Measurements from ENCODE around the gene NAA10. TPM values are rescaled to one million over a fixed set of nuclear protein-coding genes. Genes with fewer than 3 reads are reported as not detected.
A peak's percentile ranks its signal among the peaks of the same experiment; 100 is the strongest.
"Not testable (repeated sequence)": the region's sequence is repeated elsewhere in the genome, so short reads cannot be mapped to it uniquely, and the experiment has no call there.

NAA10 gene
- 21.6 TPM for total RNA-seq

- DNase-seq (ENCODE audit: low spot score in 2 of 2), result peak; percentile 91 to 93
- no peak for FAIRE-seq
These were observed at the start of gene NAA10 for GRCh38 chrX:153934762-153935325. TSS of gene NAA10 (minus strand) at chrX:153935037. CDS start at chrX:153934904, 133 bp downstream.

- FAIRE-seq (no peak), DNase-seq (ENCODE audit: low spot score in 2 of 2) (no peak)
These were observed 48.5 kb upstream of the NAA10 start for GRCh38 chrX:153983321-153983801.

DNA sequence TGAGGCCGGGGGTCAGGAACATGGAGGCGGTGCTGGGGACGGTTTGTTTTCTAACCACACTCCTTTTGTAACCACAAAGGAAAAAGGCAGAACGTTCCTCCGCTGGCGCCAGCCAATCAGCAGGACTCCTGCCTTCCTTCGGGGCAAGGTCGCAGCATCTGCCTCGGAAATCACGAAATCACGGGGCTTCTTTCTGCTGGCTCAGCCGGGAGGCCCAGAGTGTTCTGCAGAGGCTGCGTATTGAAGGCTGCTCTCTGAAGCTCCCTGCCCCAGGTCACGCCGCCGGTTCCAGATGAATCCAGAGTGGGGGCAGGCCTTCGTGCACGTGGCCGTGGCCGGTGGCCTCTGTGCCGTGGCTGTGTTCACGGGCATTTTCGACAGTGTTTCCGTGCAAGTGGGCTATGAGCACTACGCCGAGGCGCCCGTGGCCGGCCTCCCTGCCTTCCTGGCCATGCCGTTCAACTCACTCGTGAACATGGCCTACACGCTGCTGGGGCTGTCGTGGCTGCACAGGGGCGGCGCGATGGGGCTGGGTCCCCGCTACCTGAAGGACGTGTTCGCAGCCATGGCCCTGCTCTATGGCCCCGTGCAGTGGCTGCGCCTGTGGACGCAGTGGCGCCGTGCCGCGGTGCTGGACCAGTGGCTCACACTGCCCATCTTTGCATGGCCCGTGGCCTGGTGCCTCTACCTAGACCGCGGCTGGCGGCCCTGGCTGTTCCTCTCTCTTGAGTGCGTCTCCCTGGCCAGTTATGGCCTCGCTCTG is 47.1 kb upstream of the NAA10 start:
- DNase-seq (ENCODE audit: low spot score in 2 of 2), result no peak
- no peak for FAIRE-seq

DNA sequence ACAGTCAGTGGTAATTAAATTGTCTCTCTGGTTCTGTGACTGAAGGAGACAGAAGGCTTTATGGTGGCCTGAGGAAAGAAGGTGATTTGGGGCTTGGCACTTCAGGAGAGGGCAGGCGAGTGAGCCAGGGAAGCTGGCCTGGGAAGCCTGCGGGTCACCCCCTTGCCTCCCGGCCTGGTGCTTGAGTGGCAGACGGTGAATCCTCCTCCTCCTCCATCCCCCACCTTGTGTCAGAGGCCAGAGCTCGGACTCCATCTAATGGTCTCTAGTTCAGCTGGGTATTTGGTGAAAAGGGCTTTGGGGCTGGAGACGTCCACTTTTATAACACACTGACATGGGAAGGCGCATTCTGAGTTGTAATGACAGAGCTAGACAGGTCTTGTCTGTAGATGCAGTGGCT is 46.4 kb upstream of the NAA10 start:
- no peak for FAIRE-seq
- no peak for DNase-seq (ENCODE audit: low spot score in 2 of 2)

GRCh38 chrX:153980394-153980793 is 45.6 kb upstream of the NAA10 start:
- not testable (repeated sequence) for FAIRE-seq; DNase-seq (ENCODE audit: low spot score in 2 of 2)

- DNase-seq (ENCODE audit: low spot score in 2 of 2), result no peak
- no peak for FAIRE-seq
These were observed 40.0 kb upstream of the NAA10 start for GRCh38 chrX:153974726-153975286.

GRCh38 chrX:153974003-153974725 is 39.3 kb upstream of the NAA10 start:
- FAIRE-seq (no peak), DNase-seq (ENCODE audit: low spot score in 2 of 2) (no peak)

DNA sequence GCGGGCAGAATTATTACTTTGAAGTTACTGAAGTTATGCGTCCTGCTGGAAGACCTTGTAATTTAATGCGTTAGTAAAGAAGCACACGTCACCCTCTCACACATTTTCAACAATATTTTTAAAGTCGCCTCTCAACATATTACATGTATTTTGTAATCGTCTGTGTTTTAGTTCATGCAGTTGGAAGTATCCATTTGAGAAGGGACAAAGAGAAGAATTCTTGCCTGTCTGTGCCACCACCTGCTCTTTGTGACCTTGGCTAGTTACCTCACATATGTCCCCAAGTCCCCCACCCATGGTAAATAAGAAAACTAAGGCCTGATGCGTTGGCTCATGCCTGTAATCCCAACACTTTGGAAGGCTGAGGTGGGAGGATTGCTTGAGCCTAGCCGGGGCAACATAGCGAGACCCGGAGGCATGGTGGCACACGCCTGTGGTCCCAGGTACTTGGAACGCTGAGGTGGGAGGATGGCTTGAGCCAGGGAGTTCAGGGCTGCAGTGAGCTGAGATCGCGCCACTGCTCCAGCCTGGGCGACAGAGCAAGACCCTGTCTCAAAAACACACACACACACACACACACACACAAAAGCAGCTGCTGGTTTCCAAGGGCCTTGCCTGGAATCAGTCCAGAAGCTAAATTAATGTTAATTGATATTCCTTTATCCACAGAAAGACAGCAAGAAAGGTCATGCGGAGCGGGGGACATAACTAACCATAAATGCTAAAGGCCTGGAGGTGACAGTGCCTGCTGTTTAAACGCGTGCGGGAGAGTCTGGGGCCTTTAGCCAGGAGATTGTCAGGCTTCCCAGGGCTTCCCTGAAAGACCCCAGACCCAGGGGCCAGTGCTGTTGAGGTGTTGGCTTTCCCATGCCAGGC is 38.5 kb upstream of the NAA10 start:
- DNase-seq (ENCODE audit: low spot score in 2 of 2), result no peak
- FAIRE-seq, result no peak

GRCh38 chrX:153972368-153973126 is 37.7 kb upstream of the NAA10 start, which contains the start of gene TMEM187:
TSS of gene TMEM187 (plus strand) at chrX:153972754. CDS start at chrX:153982063, 9,309 bp downstream.
- FAIRE-seq (no peak), DNase-seq (ENCODE audit: low spot score in 2 of 2) (peak; percentile 86 to 96)

DNA sequence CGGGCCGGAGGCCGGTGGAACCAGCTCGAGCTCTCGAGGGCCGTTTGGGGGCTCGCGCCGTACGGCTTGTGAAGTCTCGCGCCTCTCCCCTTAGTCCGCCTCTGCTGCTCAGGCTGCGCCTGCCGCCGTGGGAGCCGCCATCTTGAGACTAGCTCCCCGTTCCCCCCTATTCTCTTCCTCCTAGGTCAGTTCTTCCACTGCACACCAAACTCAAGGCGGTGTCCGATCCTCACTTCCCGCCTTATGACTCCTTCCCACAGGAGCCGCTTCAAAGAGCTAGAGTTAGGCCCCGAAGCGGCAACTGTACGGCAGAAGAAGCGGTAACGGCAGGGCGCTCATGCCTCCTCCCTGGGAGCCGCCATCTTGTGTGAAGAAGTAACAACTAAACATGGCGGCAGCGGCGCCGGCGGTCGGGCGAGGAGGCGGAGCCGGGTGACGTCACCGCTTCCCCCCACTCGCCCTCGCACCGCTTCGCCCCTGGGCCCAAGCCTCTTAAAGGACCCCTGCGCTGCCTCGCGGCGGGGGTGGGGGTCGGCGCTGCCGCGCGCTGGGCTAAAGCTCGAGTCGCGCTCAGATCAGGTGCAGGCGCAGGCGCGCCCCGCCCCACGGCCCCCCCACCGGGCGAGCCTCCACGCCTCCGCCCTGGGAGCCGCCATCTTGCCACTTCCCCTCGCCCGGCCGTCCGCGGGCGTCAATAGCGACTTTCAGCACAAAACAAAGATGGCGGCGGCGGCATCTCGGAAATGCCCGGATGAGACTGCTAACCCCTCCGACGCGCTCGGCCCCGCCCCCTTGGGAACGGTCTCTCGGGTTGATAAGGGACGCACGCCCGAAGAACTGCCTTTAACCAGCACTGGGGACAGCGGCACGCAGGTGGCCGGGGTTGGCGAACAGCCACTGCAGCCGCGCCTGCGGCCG is 36.9 kb upstream of the NAA10 start, which contains the start of gene HCFC1:
TSS of gene HCFC1 (minus strand) at position 369 of the 918 bp plus-strand sequence. CDS start 978 bp downstream, outside the sequence.
- no peak for FAIRE-seq
- peak; percentile 60 to 87 for DNase-seq (ENCODE audit: low spot score in 2 of 2)

DNA sequence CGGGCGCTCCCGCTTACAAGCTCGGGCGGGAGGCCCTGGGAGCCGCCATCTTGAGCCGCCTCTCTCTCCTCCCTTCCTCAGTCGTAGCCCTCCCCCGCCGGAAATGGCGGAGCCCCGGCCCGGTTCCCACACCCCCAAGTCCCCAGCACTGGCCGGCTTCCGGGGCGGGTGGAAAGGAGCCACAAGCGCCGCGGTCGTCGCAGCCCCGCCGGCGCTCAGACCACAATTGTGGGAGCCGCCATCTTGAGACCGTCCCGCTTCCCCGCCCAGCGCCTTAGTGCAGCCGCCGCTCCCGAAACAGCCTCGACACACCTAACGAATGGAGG is 36.2 kb upstream of the NAA10 start:
- peak; percentile 71 to 90 for DNase-seq (ENCODE audit: low spot score in 2 of 2)
- no peak for FAIRE-seq

GRCh38 chrX:153970357-153971123 is 35.7 kb upstream of the NAA10 start:
- no peak for FAIRE-seq

DNA sequence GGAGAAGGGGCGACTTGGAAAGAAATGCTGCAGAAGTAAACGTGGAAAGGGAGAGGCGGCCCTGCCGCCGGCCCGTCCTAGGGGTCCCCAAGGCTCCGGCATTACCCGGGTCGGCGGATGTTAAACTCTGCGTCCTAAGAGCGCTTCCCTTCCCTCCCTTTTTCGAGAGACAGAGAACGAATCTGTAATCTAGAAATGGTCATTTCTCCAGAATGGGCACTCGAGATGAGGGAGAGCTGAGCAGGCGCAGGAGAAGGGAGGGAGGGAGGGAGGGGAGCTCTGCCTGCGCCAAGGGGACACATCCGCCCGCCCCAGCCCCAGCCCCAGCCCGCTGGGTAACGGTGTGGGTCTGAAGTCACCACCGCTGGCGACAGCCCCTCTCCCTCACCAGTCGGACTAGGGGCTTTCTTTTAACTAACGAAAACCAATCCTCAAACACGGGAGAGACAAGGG is 35.1 kb upstream of the NAA10 start:
- DNase-seq (ENCODE audit: low spot score in 2 of 2) (no peak), FAIRE-seq (no peak)

More at GRCh38 chrX:153970357-153971123, 35.7 kb upstream of the NAA10 start:
- peak in 1 of 2 donors; percentile 69 for DNase-seq (ENCODE audit: low spot score in 2 of 2)

- no peak for FAIRE-seq
- DNase-seq (ENCODE audit: low spot score in 2 of 2), result no peak
These were observed 34.5 kb upstream of the NAA10 start for GRCh38 chrX:153969125-153969903.

DNA sequence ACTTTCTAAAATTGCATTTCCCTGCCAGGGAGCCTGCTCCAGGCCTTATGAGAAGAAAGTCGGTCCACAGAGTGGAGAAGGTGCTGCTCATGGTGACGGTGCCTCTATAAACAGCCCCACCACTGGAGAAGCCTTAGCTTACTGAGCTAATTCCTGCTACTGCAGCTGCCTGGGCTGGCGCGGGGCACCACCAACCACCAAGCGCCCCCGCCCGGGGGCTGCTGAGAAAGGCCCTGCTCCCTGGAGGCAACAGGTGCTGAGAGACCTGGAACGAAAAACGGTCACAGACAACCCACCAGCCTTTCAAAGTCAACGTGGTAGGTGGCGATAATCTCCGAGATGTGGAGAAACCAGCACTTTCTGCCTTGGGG is 33.9 kb upstream of the NAA10 start:
- FAIRE-seq, result no peak
- no peak for DNase-seq (ENCODE audit: low spot score in 2 of 2)

DNA sequence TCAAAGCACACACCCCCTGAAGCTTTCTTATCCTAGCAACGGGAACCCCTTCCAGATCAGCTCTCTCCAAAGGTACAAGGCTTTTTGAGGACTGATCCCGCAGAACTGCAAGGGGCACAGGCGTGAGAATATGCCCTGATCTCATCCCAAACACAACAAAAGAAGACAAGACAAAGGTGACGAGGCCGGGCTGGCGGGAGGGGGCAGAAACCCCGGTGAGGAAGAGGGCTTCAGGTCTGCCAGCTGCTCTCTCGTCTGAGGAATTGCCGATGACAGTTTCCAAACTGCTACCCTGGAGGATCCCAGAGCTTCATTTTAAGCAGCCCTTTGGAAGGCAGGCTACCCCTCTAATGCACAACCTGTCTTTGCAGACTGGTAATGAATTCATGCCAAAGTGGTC is 33.4 kb upstream of the NAA10 start:
- no peak for FAIRE-seq
- no peak for DNase-seq (ENCODE audit: low spot score in 2 of 2)

Data from frontal cortex (tissue), 4 donors.